K562 (cell line): ENCODE data around the gene CELA3A. TPM values are rescaled to one million over a fixed set of nuclear protein-coding genes. Genes with fewer than 3 reads are reported as not detected.

Source experiments
- CBX5 ChIP-seq: IDR thresholded peaks from 2 replicates; pipeline ENCODE4 v1.6.1; 2014; ENCODE audit warnings: low read depth, borderline replicate concordance
- CTCF ChIP-seq, 3 experiments: IDR thresholded peaks in 2 of 3; conservative IDR thresholded peaks in 1 of 3; 2 replicates each; pipeline ENCODE4 v1.5.1; 2011 to 2012; ENCODE audit warnings: low read length in 3 of 3, mild to moderate bottlenecking in 3 of 3, control low read depth in 2 of 3, improper control_type of control experiment in 1 of 3, inconsistent platforms in 1 of 3, low read depth in 1 of 3, mixed read lengths in 1 of 3, moderate library complexity in 1 of 3; ENCODE audit not compliant: insufficient read depth in 2 of 3
- ETS2 ChIP-seq: IDR thresholded peaks from 2 replicates; pipeline ENCODE4 v1.6.1; 2016; ENCODE audit warnings: borderline replicate concordance, missing genetic modification characterization, mild to moderate bottlenecking, moderate library complexity, missing compliant biosample characterization; ENCODE audit not compliant: poor library complexity, severe bottlenecking
- EWSR1 ChIP-seq: fragments of 450-650 bp; IDR thresholded peaks from 2 replicates; pipeline ENCODE4 v1.6.1; 2018; ENCODE audit warnings: borderline replicate concordance, mild to moderate bottlenecking, low read depth, moderate library complexity; ENCODE audit not compliant: partially characterized antibody
- FOXA1 ChIP-seq: fragments of 450-650 bp; IDR thresholded peaks from 2 replicates; pipeline ENCODE4 v1.6.1; 2016; ENCODE audit warnings: mild to moderate bottlenecking, borderline replicate concordance
- HDAC1 ChIP-seq, 2 experiments: fragments of 450-650 bp; IDR thresholded peaks; 2 replicates each; pipeline ENCODE4 v1.6.1; 2016 to 2017; ENCODE audit warnings: inconsistent platforms in 1 of 2, mild to moderate bottlenecking in 1 of 2, moderate library complexity in 1 of 2
- IRF2 ChIP-seq: sonication (generic); formaldehyde crosslinking; IDR thresholded peaks from 2 replicates; pipeline ENCODE4 v1.8.1; 2022; ENCODE audit warnings: mild to moderate bottlenecking, missing genetic modification reagents
- KDM4B ChIP-seq, 2 experiments: fragments of 450-650 bp in 1 of 2; sonication (generic) in 1 of 2; IDR thresholded peaks; 2 replicates each; pipeline ENCODE4 v1.6.1; 2016 to 2017; ENCODE audit warnings: borderline replicate concordance in 2 of 2, antibody characterized with exemption in 1 of 2, low read depth in 1 of 2, mild to moderate bottlenecking in 1 of 2
- MAZ ChIP-seq, 2 experiments: fragments of 450-650 bp in 1 of 2; sonication (generic) in 1 of 2; formaldehyde crosslinking; IDR thresholded peaks in 1 of 2; conservative IDR thresholded peaks in 1 of 2; 2 replicates each; pipeline versions ENCODE4 v1.4.0 to v1.5.0; 2020; ENCODE audit warnings: mild to moderate bottlenecking in 1 of 2, missing genetic modification reagents in 1 of 2
- MTA3 ChIP-seq: fragments of 450-650 bp; formaldehyde crosslinking; IDR thresholded peaks from 2 replicates; pipeline ENCODE4 v1.6.1; 2017; ENCODE audit warnings: mild to moderate bottlenecking, borderline replicate concordance
- RBFOX2 ChIP-seq: fragments of 200-400 bp; formaldehyde crosslinking; IDR thresholded peaks from 2 replicates; pipeline ENCODE4 v1.6.1; 2017; ENCODE audit warnings: low read depth, mild to moderate bottlenecking, low read length, moderate library complexity
- TAF9B ChIP-seq: fragments of 450-650 bp; IDR thresholded peaks from 2 replicates; pipeline ENCODE4 v1.6.1; 2018; ENCODE audit warnings: mild to moderate bottlenecking; ENCODE audit not compliant: partially characterized antibody
- TEAD4 ChIP-seq, 2 experiments: sonication (generic) in 1 of 2; formaldehyde crosslinking in 1 of 2; IDR thresholded peaks; 2 replicates each; pipeline versions ENCODE4 v1.6.1 to v1.8.0; 2012 to 2022; ENCODE audit warnings: borderline replicate concordance in 1 of 2, inconsistent platforms in 1 of 2, low read length in 1 of 2, mild to moderate bottlenecking in 1 of 2, missing genetic modification reagents in 1 of 2
- TOE1 ChIP-seq, 2 experiments: fragments of 450-650 bp in 1 of 2; sonication (generic) in 1 of 2; formaldehyde crosslinking in 1 of 2; IDR thresholded peaks; 2 replicates each; pipeline versions ENCODE4 v1.7.1 to v1.8.0; 2016 to 2022; ENCODE audit warnings: borderline replicate concordance in 2 of 2, mild to moderate bottlenecking in 2 of 2, antibody characterized with exemption in 1 of 2, inconsistent platforms in 1 of 2, low read depth in 1 of 2, missing genetic modification reagents in 1 of 2, moderate library complexity in 1 of 2
- ZNF282 ChIP-seq: sonication (generic); formaldehyde crosslinking; IDR thresholded peaks from 2 replicates; pipeline ENCODE4 v1.8.1; 2023; ENCODE audit warnings: missing genetic modification reagents
- ZNF444 ChIP-seq: fragments of 250-450 bp; sonication (Bioruptor Pico); IDR thresholded peaks from 2 replicates; pipeline ENCODE4 v1.4.0; 2020; ENCODE audit warnings: mild to moderate bottlenecking, moderate library complexity
- ZNF445 ChIP-seq: fragments of 250-450 bp; sonication (Bioruptor Pico); IDR thresholded peaks from 2 replicates; pipeline ENCODE4 v1.4.0; 2020; ENCODE audit warnings: low read depth, mild to moderate bottlenecking, moderate library complexity
- polyA plus RNA-seq, 8 experiments: library from polyadenylated mRNA; depleted of rRNA in 4 of 8; stranded (reverse) in 5 of 8; unstranded in 3 of 8; fragments of >200 nt; fragmentation: Nextera tagmentation in 2 of 8; fragmentation: Illumina TruSeq in 1 of 8; extraction: Ambion mirVana in 2 of 8; extraction: Trizol in 1 of 8; gene quantifications; 2 replicates each; pipeline versions ENCODE4 v1.2.1 to v1.2.3, GENCODE V29; 2011 to 2014; ENCODE audit warnings: inconsistent platforms in 1 of 8, missing spikeins in 1 of 8
- total RNA-seq, 7 experiments: library from RNA; depleted of rRNA in 6 of 7; stranded (reverse); fragments of >200 nt in 6 of 7; fragmentation: Illumina TruSeq in 2 of 7; extraction: Trizol in 2 of 7; gene quantifications; 2 replicates each; pipeline versions ENCODE4 v1.2.1 to v1.2.3, GENCODE V29; 2011 to 2021; ENCODE audit warnings: low replicate concordance in 1 of 7
- TF ChIP-seq, protein P1 (sequence below): fragments of 450-650 bp; IDR thresholded peaks from 2 replicates; pipeline ENCODE4 v1.6.1; 2016
- TF ChIP-seq, protein P2 (sequence below), 3 experiments: fragments of 200-800 bp in 1 of 3; fragments of 250-450 bp in 1 of 3; fragments of 450-650 bp in 1 of 3; sonication (Bioruptor Pico) in 1 of 3; sonication (Bioruptor generic) in 1 of 3; formaldehyde crosslinking in 1 of 3; IDR thresholded peaks; 2 replicates each; pipeline versions ENCODE4 v1.6.1 to v1.8.0; 2016 to 2022; ENCODE audit warnings: mild to moderate bottlenecking in 2 of 3, missing genetic modification characterization in 2 of 3, missing compliant biosample characterization in 1 of 3, moderate library complexity in 1 of 3

Gene CELA3A
- total and polyA plus RNA-seq, 9 of the 15 experiments (the other 6 are each of a cell fraction or from before 2014, with no cell fraction given), result 5.4 TPM; not detected in 8

- peak; percentile 75; the same call in 1 of the 2 replicates for TF ChIP-seq MTA3
- TF ChIP-seq FOXA1, result no peak
- TF ChIP-seq, protein P1, sequence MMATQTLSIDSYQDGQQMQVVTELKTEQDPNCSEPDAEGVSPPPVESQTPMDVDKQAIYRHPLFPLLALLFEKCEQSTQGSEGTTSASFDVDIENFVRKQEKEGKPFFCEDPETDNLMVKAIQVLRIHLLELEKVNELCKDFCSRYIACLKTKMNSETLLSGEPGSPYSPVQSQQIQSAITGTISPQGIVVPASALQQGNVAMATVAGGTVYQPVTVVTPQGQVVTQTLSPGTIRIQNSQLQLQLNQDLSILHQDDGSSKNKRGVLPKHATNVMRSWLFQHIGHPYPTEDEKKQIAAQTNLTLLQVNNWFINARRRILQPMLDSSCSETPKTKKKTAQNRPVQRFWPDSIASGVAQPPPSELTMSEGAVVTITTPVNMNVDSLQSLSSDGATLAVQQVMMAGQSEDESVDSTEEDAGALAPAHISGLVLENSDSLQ, result no peak
- no peak for TF ChIP-seq TOE1 (IDR thresholded peaks at IDR 0.05; ENCODE audit: borderline replicate concordance)
- no peak for TF ChIP-seq TOE1 (CRISPR knock-in tag; IDR thresholded peaks at IDR 0.05; ENCODE audit: borderline replicate concordance, low read depth)
- TF ChIP-seq TAF9B, result no peak
- no peak for TF ChIP-seq IRF2
- no peak for TF ChIP-seq ETS2 (tag)
- peak in 1 of 2 experiments; percentile 26; a peak in 1 of 4 replicates for TF ChIP-seq HDAC1 (IDR thresholded peaks at IDR 0.05)
- 0 out of 4 replicates have a peak, but pooled peaks have one; percentile 7 to 19 for TF ChIP-seq MAZ (CRISPR knock-in tag; conservative IDR thresholded peaks at IDR 0.05 in 1 of 2, IDR thresholded peaks at IDR 0.05 in 1 of 2)
- no peak for TF ChIP-seq CBX5
- no peak for TF ChIP-seq ZNF282 (CRISPR knock-in tag)
- TF ChIP-seq, protein P2, sequence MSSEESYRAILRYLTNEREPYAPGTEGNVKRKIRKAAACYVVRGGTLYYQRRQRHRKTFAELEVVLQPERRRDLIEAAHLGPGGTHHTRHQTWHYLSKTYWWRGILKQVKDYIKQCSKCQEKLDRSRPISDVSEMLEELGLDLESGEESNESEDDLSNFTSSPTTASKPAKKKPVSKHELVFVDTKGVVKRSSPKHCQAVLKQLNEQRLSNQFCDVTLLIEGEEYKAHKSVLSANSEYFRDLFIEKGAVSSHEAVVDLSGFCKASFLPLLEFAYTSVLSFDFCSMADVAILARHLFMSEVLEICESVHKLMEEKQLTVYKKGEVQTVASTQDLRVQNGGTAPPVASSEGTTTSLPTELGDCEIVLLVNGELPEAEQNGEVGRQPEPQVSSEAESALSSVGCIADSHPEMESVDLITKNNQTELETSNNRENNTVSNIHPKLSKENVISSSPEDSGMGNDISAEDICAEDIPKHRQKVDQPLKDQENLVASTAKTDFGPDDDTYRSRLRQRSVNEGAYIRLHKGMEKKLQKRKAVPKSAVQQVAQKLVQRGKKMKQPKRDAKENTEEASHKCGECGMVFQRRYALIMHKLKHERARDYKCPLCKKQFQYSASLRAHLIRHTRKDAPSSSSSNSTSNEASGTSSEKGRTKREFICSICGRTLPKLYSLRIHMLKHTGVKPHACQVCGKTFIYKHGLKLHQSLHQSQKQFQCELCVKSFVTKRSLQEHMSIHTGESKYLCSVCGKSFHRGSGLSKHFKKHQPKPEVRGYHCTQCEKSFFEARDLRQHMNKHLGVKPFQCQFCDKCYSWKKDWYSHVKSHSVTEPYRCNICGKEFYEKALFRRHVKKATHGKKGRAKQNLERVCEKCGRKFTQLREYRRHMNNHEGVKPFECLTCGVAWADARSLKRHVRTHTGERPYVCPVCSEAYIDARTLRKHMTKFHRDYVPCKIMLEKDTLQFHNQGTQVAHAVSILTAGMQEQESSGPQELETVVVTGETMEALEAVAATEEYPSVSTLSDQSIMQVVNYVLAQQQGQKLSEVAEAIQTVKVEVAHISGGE (CRISPR knock-in tag; IDR thresholded peaks at IDR 0.05), result 0 out of 6 replicates have a peak, but pooled peaks of 1 of the 3 experiments have one; percentile 25
- no peak for TF ChIP-seq TEAD4 (IDR thresholded peaks at IDR 0.05; ENCODE audit: low read length)
- TF ChIP-seq TEAD4 (CRISPR knock-in tag; IDR thresholded peaks at IDR 0.05; ENCODE audit: borderline replicate concordance), result no peak
- no peak for TF ChIP-seq ZNF445 (CRISPR knock-in tag)
- TF ChIP-seq KDM4B (IDR thresholded peaks at IDR 0.05; ENCODE audit: borderline replicate concordance in 2 of 2, low read depth in 1 of 2), result no peak
- no peak for TF ChIP-seq ZNF444 (CRISPR knock-in tag)
- TF ChIP-seq EWSR1, result no peak
- no peak for TF ChIP-seq CTCF (IDR thresholded peaks at IDR 0.05 in 2 of 3, conservative IDR thresholded peaks at IDR 0.05 in 1 of 3; ENCODE audit: insufficient read depth in 2 of 3, low read depth in 1 of 3, low read length in 3 of 3)
- TF ChIP-seq RBFOX2, result 0 out of 2 replicates have a peak, but pooled peaks have one; percentile 23
Measured at GRCh38 chr1:22039594-22040285, 38.3 kb downstream of the CELA3A start (continued).
